Natural killer cell (primary cell): ENCODE measurements around the gene TLL2. TPM values are rescaled to one million over a fixed set of nuclear protein-coding genes. Genes with fewer than 3 reads are reported as not detected.
A peak's percentile ranks its signal among the peaks of the same experiment; 100 is the strongest.

Experiments
- ATAC-seq, 3 donors: fragments of 150-1000 bp in 2 of 3; fragments of 200-7000 bp in 1 of 3; cut with Tn5 transposase; 1 replicate in 1 of 3; 2 replicates in 2 of 3; pipeline ENCODE4 v1.10.0; 2021; ENCODE audit warnings: mild to moderate bottlenecking in 2 of 3, moderate library complexity in 2 of 3
- DNase-seq, 2 donors: peaks; one replicate each; pipeline versions ENCODE4 v3.0.0 to v3.0.0-alpha.2; 2013 to 2021; ENCODE audit warnings: mixed read lengths in 1 of 2
- H3K27ac ChIP-seq: one replicate; pipeline ENCODE4 v1.5.1; 2013; ENCODE audit warnings: mild to moderate bottlenecking, low read length
- H3K27me3 ChIP-seq: one replicate; pipeline ENCODE4 v1.6.1; 2013; ENCODE audit warnings: low read length; ENCODE audit not compliant: control insufficient read depth, insufficient read depth
- H3K36me3 ChIP-seq: one replicate; pipeline ENCODE4 v1.6.1; 2013; ENCODE audit warnings: low read length; ENCODE audit not compliant: control insufficient read depth, insufficient read depth
- H3K4me1 ChIP-seq: one replicate; pipeline ENCODE4 v1.6.1; 2013; ENCODE audit warnings: low read length; ENCODE audit not compliant: control insufficient read depth, insufficient read depth
- H3K4me3 ChIP-seq: one replicate; pipeline ENCODE4 v1.5.1; 2013; ENCODE audit warnings: low read length
- H3K9me3 ChIP-seq: one replicate; pipeline ENCODE4 v1.6.1; 2013; ENCODE audit warnings: low read length; ENCODE audit not compliant: control insufficient read depth, insufficient read depth
- H3K27ac Mint-ChIP-seq, 2 donors: one replicate each; pipeline ENCODE4 v1.8.0; 2022; ENCODE audit warnings: mild to moderate bottlenecking in 2 of 2, mixed read lengths in 2 of 2, moderate library complexity in 1 of 2
- H3K27me3 Mint-ChIP-seq, 2 donors: one replicate each; pipeline ENCODE4 v1.8.0; 2022; ENCODE audit warnings: low read depth in 2 of 2, mixed read lengths in 2 of 2
- H3K36me3 Mint-ChIP-seq: one replicate; pipeline ENCODE4 v1.8.0; 2022; ENCODE audit warnings: mixed read lengths
- H3K4me1 Mint-ChIP-seq, 2 donors: one replicate each; pipeline ENCODE4 v1.8.0; 2022; ENCODE audit warnings: mixed read lengths in 2 of 2
- H3K4me3 Mint-ChIP-seq: one replicate; pipeline ENCODE4 v1.8.0; 2022; ENCODE audit warnings: mild to moderate bottlenecking, moderate library complexity, mixed read lengths
- H3K9me3 Mint-ChIP-seq, 2 donors: one replicate each; pipeline ENCODE4 v1.8.0; 2022; ENCODE audit warnings: mixed read lengths in 2 of 2
- WGBS: methylation state at CpG from one replicate; pipeline ENCODE4 v1.1.7; 2013; ENCODE audit warnings: missing lambda C conversion rate; ENCODE audit not compliant: insufficient coverage; 5-methylcytosine and 5-hydroxymethylcytosine counted together
- intact Hi-C: fragments of 100-400 bp; cut with micrococcal nuclease; formaldehyde crosslinking; loops from one replicate; pipeline ENCODE4 v1.14.2; 2022
- total RNA-seq, 4 donors: library from RNA; stranded (reverse); fragments of 120-200 nt in 1 of 4; gene quantifications; one replicate each; pipeline versions ENCODE4 v1.2.3 to v1.2.4, GENCODE V29; 2013 to 2022
- TF ChIP-seq, protein P1 (sequence below): fragments of 200-600 bp; IDR thresholded peaks from one replicate; pipeline ENCODE4 v1.8.0; 2022; ENCODE audit warnings: antibody characterized with exemption

TLL2 gene
- total RNA-seq, 3 donors from 2014 or later (not counting 1 experiment from before 2014, with no cell fraction given) = not detected

DNA sequence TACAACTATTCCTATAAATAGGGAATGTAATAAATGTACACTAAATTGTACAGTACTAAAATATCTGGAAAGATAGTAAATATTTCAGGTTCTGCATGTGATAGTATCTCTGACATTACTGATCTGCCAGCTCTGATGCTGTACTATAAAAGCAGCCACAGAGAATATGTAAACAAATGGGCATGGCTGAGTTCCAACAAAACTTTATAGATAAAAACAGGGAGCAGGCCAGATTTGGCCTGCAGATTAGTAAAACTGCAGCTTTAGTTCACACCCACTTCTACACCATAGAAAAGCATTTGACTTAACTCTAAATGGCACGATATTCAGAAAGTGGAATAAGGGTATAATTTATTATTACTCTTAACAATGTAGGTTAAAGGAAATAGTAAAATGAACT, 18.8 kb upstream of the TLL2 start:
- peaks cover 16 to 24% of the 10 kb centered on the region in 2 donors for H3K4me1 Mint-ChIP-seq
- no peak overlapping the region for H3K4me3 Mint-ChIP-seq
- ATAC-seq (no peak), DNase-seq (no peak)
- WGBS = no CpG with 5 or more reads among the region's 1 CpG
- H3K27ac Mint-ChIP-seq = no peak overlapping the region
- H3K27ac ChIP-seq = no peak overlapping the region
- intact Hi-C loops = no loop called here
- no peaks in the 10 kb centered on the region for H3K27me3 ChIP-seq
- no peaks in the 10 kb centered on the region for H3K9me3 ChIP-seq
- peaks cover 8% of the 10 kb centered on the region for H3K36me3 Mint-ChIP-seq
- H3K9me3 Mint-ChIP-seq = no peaks in the 10 kb centered on the region
- H3K27me3 Mint-ChIP-seq = no peaks in the 10 kb centered on the region
- TF ChIP-seq, protein P1, sequence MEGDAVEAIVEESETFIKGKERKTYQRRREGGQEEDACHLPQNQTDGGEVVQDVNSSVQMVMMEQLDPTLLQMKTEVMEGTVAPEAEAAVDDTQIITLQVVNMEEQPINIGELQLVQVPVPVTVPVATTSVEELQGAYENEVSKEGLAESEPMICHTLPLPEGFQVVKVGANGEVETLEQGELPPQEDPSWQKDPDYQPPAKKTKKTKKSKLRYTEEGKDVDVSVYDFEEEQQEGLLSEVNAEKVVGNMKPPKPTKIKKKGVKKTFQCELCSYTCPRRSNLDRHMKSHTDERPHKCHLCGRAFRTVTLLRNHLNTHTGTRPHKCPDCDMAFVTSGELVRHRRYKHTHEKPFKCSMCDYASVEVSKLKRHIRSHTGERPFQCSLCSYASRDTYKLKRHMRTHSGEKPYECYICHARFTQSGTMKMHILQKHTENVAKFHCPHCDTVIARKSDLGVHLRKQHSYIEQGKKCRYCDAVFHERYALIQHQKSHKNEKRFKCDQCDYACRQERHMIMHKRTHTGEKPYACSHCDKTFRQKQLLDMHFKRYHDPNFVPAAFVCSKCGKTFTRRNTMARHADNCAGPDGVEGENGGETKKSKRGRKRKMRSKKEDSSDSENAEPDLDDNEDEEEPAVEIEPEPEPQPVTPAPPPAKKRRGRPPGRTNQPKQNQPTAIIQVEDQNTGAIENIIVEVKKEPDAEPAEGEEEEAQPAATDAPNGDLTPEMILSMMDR = no peak
- no peaks in the 10 kb centered on the region for H3K4me1 ChIP-seq
- H3K36me3 ChIP-seq = peaks cover 55% of the 10 kb centered on the region
- no peak overlapping the region for H3K4me3 ChIP-seq

DNA sequence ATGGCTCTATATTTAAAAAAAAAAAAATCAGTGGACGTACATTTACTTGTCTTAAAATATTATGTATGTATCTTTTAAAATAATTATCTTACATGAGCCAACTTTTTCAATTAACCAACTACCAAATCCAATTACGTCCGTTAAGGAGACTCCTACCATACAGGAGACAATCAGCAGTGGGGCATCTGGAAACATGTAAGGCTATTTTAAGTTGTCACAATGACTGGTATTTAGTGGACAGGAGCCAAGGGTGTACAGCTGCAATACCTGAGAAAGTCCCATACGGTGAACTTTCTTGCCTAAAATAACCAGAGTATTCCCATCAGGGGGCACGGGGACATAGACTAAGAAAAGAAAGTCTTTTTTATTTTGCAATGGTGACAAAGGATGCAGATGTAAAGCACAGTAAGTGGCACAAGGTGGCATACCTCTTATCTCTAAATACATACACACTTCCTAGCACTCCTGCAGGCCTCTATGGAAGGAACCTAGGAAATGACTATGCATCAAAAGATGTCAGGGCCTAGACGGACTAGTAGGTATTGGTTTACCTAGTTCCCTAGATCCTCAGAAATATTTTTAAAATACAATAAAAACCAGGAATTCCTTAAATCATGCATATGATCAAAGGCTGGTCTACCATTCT, 16.0 kb upstream of the TLL2 start:
- peaks cover 82% of the 10 kb centered on the region for H3K36me3 ChIP-seq
- intact Hi-C loops = no loop called here
- 93% methylated on average over 2 of the region's 6 CpGs for WGBS

DNA sequence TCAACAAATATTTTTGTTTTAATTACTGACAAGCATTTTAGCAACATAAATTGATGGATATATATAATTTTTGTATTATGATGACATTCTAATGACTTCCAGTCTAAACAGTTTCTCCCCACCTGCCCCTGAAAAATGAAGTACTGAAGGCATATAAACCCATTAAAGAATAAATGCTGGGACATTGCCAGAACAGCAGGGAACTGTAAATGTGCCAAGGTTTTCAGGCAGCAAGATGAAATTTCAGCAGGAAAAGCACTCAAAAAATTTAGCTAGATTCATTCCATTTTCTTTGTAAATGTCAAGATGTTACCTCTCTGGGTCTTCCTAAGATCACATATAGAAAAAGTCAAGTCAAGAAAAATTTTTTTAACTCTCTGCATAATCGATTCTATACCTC, 11.0 kb upstream of the TLL2 start:
- H3K9me3 ChIP-seq = no peaks in the 10 kb centered on the region
- Mint-ChIP-seq H3K27me3 (no peaks in the 10 kb centered on the region), H3K27ac (no peak overlapping the region), H3K4me1 (peaks cover 0 to 5% of the 10 kb centered on the region in 2 donors), H3K36me3 (peaks cover 28% of the 10 kb centered on the region), H3K4me3 (no peak overlapping the region), H3K9me3 (no peaks in the 10 kb centered on the region)
- H3K27ac ChIP-seq = no peak overlapping the region
- no peak for ATAC-seq
- H3K4me1 ChIP-seq = no peaks in the 10 kb centered on the region
- no peaks in the 10 kb centered on the region for H3K27me3 ChIP-seq
- peaks cover 72% of the 10 kb centered on the region for H3K36me3 ChIP-seq
- TF ChIP-seq, protein P1 = no peak
- DNase-seq = no peak
- no peak overlapping the region for H3K4me3 ChIP-seq
- intact Hi-C loops = no loop called here
- WGBS = no CpG with 5 or more reads among the region's 1 CpG

More for the DNA sequence above, 16.0 kb upstream of the TLL2 start:
- H3K4me1 Mint-ChIP-seq = peaks cover 5% of the 10 kb centered on the region in 2 donors
- TF ChIP-seq, protein P1 = no peak
- no peaks in the 10 kb centered on the region for H3K9me3 Mint-ChIP-seq
- ATAC-seq = no peak
- no peak for DNase-seq
- Histone ChIP-seq H3K4me1 (no peaks in the 10 kb centered on the region), H3K9me3 (no peaks in the 10 kb centered on the region), H3K27me3 (no peaks in the 10 kb centered on the region), H3K4me3 (no peak overlapping the region), H3K27ac (no peak overlapping the region)
- H3K27me3 Mint-ChIP-seq = no peaks in the 10 kb centered on the region
- H3K27ac Mint-ChIP-seq = no peak overlapping the region
- H3K4me3 Mint-ChIP-seq = no peak overlapping the region
- H3K36me3 Mint-ChIP-seq = peaks cover 16% of the 10 kb centered on the region

DNA sequence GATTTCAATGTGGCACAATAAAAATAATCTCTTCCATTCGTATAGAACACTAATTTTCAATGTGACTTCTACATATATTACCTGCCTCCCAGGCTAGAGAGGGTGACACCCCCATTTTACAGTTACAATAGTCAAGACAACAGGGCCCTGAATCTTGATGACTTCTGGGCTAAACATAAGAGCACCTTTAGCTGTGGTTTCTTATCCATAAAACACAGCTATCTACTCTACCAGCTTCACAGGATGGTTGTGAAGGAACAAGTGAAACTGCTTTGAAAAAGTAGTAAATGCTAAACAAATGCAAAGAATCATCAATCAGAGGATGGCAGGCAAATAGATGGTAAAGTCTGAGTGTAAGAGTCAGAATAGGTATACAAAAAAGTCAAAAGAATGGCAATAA, 3.6 kb upstream of the TLL2 start:
- TF ChIP-seq, protein P1 = no peak
- intact Hi-C loops = no loop called here
- Histone ChIP-seq H3K27ac (no peak overlapping the region), H3K27me3 (peaks cover 6% of the 10 kb centered on the region), H3K4me3 (no peak overlapping the region), H3K4me1 (peaks cover 18% of the 10 kb centered on the region), H3K9me3 (no peaks in the 10 kb centered on the region), H3K36me3 (peaks cover 29% of the 10 kb centered on the region)
- WGBS = 88% methylated on average over 1 of the region's 1 CpG
- Mint-ChIP-seq H3K4me3 (no peak overlapping the region), H3K36me3 (peaks cover 18% of the 10 kb centered on the region), H3K27me3 (peaks cover 6 to 11% of the 10 kb centered on the region in 2 donors), H3K9me3 (no peaks in the 10 kb centered on the region), H3K4me1 (peaks cover 15 to 16% of the 10 kb centered on the region in 2 donors), H3K27ac (peak overlapping the region in 1 of 2 donors; percentile 12)
- no peak for ATAC-seq
- no peak for DNase-seq
